ENCODE measurements around the gene LLCFC1. TPM values are rescaled to one million over a fixed set of nuclear protein-coding genes. Genes with fewer than 3 reads are reported as not detected.

LLCFC1 gene
- polyA plus RNA-seq, 1 experiment = not detected

GRCh38 chr7:142892951-142893350 is 46.3 kb upstream of the LLCFC1 start:
- TF ChIP-seq CTCF (IDR thresholded peaks at IDR 0.05; ENCODE audit: insufficient read depth, low read depth, low read length) = no peak
- CTCF ChIA-PET = interaction anchor here (1.4 kb wide), 1 partner anchor 12 kb away, joined by 7 read pairs; no protein-coding TSS in a partner anchor
- POLR2A ChIA-PET = no interaction called here
- H3K36me3 ChIP-seq (ENCODE audit: control insufficient read depth, insufficient read depth, low read length) = no peaks in the 10 kb centered on the region
- no peak overlapping the region for H3K4me3 ChIP-seq (ENCODE audit: low read depth, low read length)
- 0 out of 2 replicates have a peak, but pooled peaks cover 1% of the 10 kb centered on the region for H3K27me3 ChIP-seq (ENCODE audit: control insufficient read depth, insufficient read depth, low read length)
- no peak for DNase-seq (ENCODE audit: low read depth)

GRCh38 chr7:142894112-142894984 is 44.9 kb upstream of the LLCFC1 start:
- H3K4me3 ChIP-seq (ENCODE audit: low read depth, low read length) = no peak overlapping the region
- no peak for TF ChIP-seq CTCF (IDR thresholded peaks at IDR 0.05; ENCODE audit: insufficient read depth, low read depth, low read length)
- no peak for DNase-seq (ENCODE audit: low read depth)
- POLR2A ChIA-PET = no interaction called here
- H3K36me3 ChIP-seq (ENCODE audit: control insufficient read depth, insufficient read depth, low read length) = no peaks in the 10 kb centered on the region
- CTCF ChIA-PET = interaction anchor here (0.5 to 1.4 kb wide), 3 partner anchors 13 to 282 kb away, joined by 3 to 4 read pairs (median 3); no protein-coding TSS in a partner anchor
- 0 out of 2 replicates have a peak, but pooled peaks cover 1% of the 10 kb centered on the region for H3K27me3 ChIP-seq (ENCODE audit: control insufficient read depth, insufficient read depth, low read length)

- CTCF ChIA-PET = interaction anchor here (1.1 to 1.4 kb wide), 2 partner anchors 14 to 22 kb away, joined by 3 to 4 read pairs; no protein-coding TSS in a partner anchor
- POLR2A ChIA-PET = no interaction called here
- no peak overlapping the region for H3K4me3 ChIP-seq (ENCODE audit: low read depth, low read length)
- no peaks in the 10 kb centered on the region for H3K36me3 ChIP-seq (ENCODE audit: control insufficient read depth, insufficient read depth, low read length)
- no peak for DNase-seq (ENCODE audit: low read depth)
- 0 out of 2 replicates have a peak, but pooled peaks cover 1% of the 10 kb centered on the region for H3K27me3 ChIP-seq (ENCODE audit: control insufficient read depth, insufficient read depth, low read length)
- no peak for TF ChIP-seq CTCF (IDR thresholded peaks at IDR 0.05; ENCODE audit: insufficient read depth, low read depth, low read length)
Measured at GRCh38 chr7:142894985-142895593, 44.2 kb upstream of the LLCFC1 start.

- DNase-seq (ENCODE audit: low read depth) = no peak
- H3K4me3 ChIP-seq (ENCODE audit: low read depth, low read length) = no peak overlapping the region
- 0 out of 2 replicates have a peak, but pooled peaks cover 1% of the 10 kb centered on the region for H3K27me3 ChIP-seq (ENCODE audit: control insufficient read depth, insufficient read depth, low read length)
- POLR2A ChIA-PET = no interaction called here
- H3K36me3 ChIP-seq (ENCODE audit: control insufficient read depth, insufficient read depth, low read length) = no peaks in the 10 kb centered on the region
- CTCF ChIA-PET = no interaction called here
- TF ChIP-seq CTCF (IDR thresholded peaks at IDR 0.05; ENCODE audit: insufficient read depth, low read depth, low read length) = no peak
Measured at GRCh38 chr7:142896151-142896550, 43.1 kb upstream of the LLCFC1 start.

GRCh38 chr7:142896741-142897379 is 42.4 kb upstream of the LLCFC1 start:
- no peak for DNase-seq (ENCODE audit: low read depth)
- POLR2A ChIA-PET = no interaction called here
- CTCF ChIA-PET = interaction anchor here (1.0 kb wide), 1 partner anchor 16 kb away, joined by 3 read pairs; no protein-coding TSS in a partner anchor
- no peak for TF ChIP-seq CTCF (IDR thresholded peaks at IDR 0.05; ENCODE audit: insufficient read depth, low read depth, low read length)
- H3K27me3 ChIP-seq (ENCODE audit: control insufficient read depth, insufficient read depth, low read length) = 0 out of 2 replicates have a peak, but pooled peaks cover 1% of the 10 kb centered on the region
- H3K4me3 ChIP-seq (ENCODE audit: low read depth, low read length) = no peak overlapping the region
- no peaks in the 10 kb centered on the region for H3K36me3 ChIP-seq (ENCODE audit: control insufficient read depth, insufficient read depth, low read length)
